Measurements from ENCODE around the gene ZNF771. TPM values are rescaled to one million over a fixed set of nuclear protein-coding genes. Genes with fewer than 3 reads are reported as not detected.

ZNF771 gene
- total and polyA plus RNA-seq, 9 of the 15 experiments (the other 6 are each of a cell fraction or from before 2014, with no cell fraction given): 1.5 to 12.6 (median 4.4) TPM

- TF ChIP-seq, protein P1, sequence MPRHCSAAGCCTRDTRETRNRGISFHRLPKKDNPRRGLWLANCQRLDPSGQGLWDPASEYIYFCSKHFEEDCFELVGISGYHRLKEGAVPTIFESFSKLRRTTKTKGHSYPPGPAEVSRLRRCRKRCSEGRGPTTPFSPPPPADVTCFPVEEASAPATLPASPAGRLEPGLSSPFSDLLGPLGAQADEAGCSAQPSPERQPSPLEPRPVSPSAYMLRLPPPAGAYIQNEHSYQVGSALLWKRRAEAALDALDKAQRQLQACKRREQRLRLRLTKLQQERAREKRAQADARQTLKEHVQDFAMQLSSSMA (CRISPR knock-in tag; IDR thresholded peaks at IDR 0.05): no peak
- TF ChIP-seq, protein P2, sequence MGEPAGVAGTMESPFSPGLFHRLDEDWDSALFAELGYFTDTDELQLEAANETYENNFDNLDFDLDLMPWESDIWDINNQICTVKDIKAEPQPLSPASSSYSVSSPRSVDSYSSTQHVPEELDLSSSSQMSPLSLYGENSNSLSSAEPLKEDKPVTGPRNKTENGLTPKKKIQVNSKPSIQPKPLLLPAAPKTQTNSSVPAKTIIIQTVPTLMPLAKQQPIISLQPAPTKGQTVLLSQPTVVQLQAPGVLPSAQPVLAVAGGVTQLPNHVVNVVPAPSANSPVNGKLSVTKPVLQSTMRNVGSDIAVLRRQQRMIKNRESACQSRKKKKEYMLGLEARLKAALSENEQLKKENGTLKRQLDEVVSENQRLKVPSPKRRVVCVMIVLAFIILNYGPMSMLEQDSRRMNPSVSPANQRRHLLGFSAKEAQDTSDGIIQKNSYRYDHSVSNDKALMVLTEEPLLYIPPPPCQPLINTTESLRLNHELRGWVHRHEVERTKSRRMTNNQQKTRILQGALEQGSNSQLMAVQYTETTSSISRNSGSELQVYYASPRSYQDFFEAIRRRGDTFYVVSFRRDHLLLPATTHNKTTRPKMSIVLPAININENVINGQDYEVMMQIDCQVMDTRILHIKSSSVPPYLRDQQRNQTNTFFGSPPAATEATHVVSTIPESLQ (CRISPR knock-in tag; IDR thresholded peaks at IDR 0.05): no peak
- 0 out of 2 replicates have a peak, but pooled peaks have one; percentile 2 for TF ChIP-seq NCOR1 (IDR thresholded peaks at IDR 0.05)
- TF ChIP-seq, protein P3, sequence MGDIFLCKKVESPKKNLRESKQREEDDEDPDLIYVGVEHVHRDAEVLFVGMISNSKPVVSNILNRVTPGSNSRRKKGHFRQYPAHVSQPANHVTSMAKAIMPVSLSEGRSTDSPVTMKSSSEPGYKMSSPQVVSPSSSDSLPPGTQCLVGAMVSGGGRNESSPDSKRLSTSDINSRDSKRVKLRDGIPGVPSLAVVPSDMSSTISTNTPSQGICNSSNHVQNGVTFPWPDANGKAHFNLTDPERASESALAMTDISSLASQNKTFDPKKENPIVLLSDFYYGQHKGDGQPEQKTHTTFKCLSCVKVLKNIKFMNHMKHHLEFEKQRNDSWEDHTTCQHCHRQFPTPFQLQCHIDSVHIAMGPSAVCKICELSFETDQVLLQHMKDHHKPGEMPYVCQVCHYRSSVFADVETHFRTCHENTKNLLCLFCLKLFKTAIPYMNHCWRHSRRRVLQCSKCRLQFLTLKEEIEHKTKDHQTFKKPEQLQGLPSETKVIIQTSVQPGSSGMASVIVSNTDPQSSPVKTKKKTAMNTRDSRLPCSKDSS (IDR thresholded peaks at IDR 0.05; ENCODE audit: low read depth, partially characterized antibody): no peak
- no peak for TF ChIP-seq NFE2 (IDR thresholded peaks at IDR 0.05; ENCODE audit: low read depth)
- TF ChIP-seq GABPB1 (CRISPR knock-in tag; IDR thresholded peaks at IDR 0.05): peak; percentile 75; the same call in 1 of the 2 replicates
- no peak for TF ChIP-seq TCF15 (CRISPR knock-in tag; IDR thresholded peaks at IDR 0.05)
- peak; percentile 73 for TF ChIP-seq BCOR (IDR thresholded peaks at IDR 0.05)
- TF ChIP-seq CEBPG (CRISPR knock-in tag; IDR thresholded peaks at IDR 0.05): peak; percentile 86
- TF ChIP-seq CEBPG (tag; conservative IDR thresholded peaks at IDR 0.05 in 1 of 2, IDR thresholded peaks at IDR 0.05 in 1 of 2): peak; percentile 81 to 86
- TF ChIP-seq FOSL1 (tag; conservative IDR thresholded peaks at IDR 0.05): no peak
- TF ChIP-seq, protein P4, sequence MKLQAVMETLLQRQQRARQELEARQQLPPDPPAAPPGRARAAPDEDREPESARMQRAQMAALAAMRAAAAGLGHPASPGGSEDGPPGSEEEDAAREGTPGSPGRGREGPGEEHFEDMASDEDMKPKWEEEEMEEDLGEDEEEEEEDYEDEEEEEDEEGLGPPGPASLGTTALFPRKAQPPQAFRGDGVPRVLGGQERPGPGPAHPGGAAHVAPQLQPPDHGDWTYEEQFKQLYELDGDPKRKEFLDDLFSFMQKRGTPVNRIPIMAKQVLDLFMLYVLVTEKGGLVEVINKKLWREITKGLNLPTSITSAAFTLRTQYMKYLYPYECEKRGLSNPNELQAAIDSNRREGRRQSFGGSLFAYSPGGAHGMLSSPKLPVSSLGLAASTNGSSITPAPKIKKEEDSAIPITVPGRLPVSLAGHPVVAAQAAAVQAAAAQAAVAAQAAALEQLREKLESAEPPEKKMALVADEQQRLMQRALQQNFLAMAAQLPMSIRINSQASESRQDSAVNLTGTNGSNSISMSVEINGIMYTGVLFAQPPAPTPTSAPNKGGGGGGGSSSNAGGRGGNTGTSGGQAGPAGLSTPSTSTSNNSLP (IDR thresholded peaks at IDR 0.05; ENCODE audit: borderline replicate concordance, low read depth, low read length): peak; percentile 32; the same call in 1 of the 2 replicates
- no peak for TF ChIP-seq MCM7 (IDR thresholded peaks at IDR 0.05)
- TF ChIP-seq TCFL5 (CRISPR knock-in tag; conservative IDR thresholded peaks at IDR 0.05): no peak
- TF ChIP-seq CCAR2 (IDR thresholded peaks at IDR 0.05; ENCODE audit: low read depth, low read length): no peak
- no peak for TF ChIP-seq TARDBP (IDR thresholded peaks at IDR 0.05)
- TF ChIP-seq, protein P5, sequence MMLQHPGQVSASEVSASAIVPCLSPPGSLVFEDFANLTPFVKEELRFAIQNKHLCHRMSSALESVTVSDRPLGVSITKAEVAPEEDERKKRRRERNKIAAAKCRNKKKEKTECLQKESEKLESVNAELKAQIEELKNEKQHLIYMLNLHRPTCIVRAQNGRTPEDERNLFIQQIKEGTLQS (IDR thresholded peaks at IDR 0.05): peak; percentile 89
- TF ChIP-seq, protein P5 (CRISPR knock-in tag; conservative IDR thresholded peaks at IDR 0.05): peak; percentile 88; the same call in 1 of the 2 replicates
- TF ChIP-seq NR1H2 (CRISPR knock-in tag; IDR thresholded peaks at IDR 0.05): no peak
- peak in 1 of 2 experiments; percentile 61; a peak in 2 of 4 replicates for TF ChIP-seq FOXK2 (conservative IDR thresholded peaks at IDR 0.05 in 1 of 2, IDR thresholded peaks at IDR 0.05 in 1 of 2; ENCODE audit: low read depth in 2 of 2)
Observed at GRCh38 chr16:30429678-30430427, 22.4 kb downstream of the ZNF771 start, which contains the start of gene DCTPP1 (continued).

Measured in K562 (cell line).